GM06990 (cell line): ENCODE measurements around the gene GNAI3.

ENCODE experiments used
- DNase-seq: peaks from one replicate; pipeline ENCODE4 v3.0.0-alpha.2; 2011; ENCODE audit not compliant: insufficient read length; ENCODE audit errors: extremely low read depth
- H3K27me3 ChIP-seq: replicated peaks from 2 replicates; pipeline ENCODE4 v1.6.0; 2011; ENCODE audit warnings: low read length; ENCODE audit not compliant: control insufficient read depth, insufficient read depth
- H3K36me3 ChIP-seq: 2 replicates; pipeline ENCODE4 v1.5.1; 2011; ENCODE audit warnings: low read length; ENCODE audit not compliant: control insufficient read depth, insufficient read depth
- H3K4me3 ChIP-seq: replicated peaks from 2 replicates; pipeline ENCODE4 v1.5.1; 2011; ENCODE audit warnings: low read depth, mild to moderate bottlenecking, control low read depth, low read length
- CTCF ChIP-seq: IDR thresholded peaks from 2 replicates; pipeline ENCODE4 v1.5.1; 2011; ENCODE audit warnings: low read length, control low read depth, mild to moderate bottlenecking, inconsistent platforms; ENCODE audit not compliant: insufficient read depth, poor library complexity, severe bottlenecking

GNAI3 gene

GRCh38 chr1:109610609-109611307, 62.3 kb downstream of the GNAI3 start:
- no peak for TF ChIP-seq CTCF
- no peaks in the 10 kb centered on the region for H3K36me3 ChIP-seq
- DNase-seq, result no peak
- H3K4me3 ChIP-seq, result no peak overlapping the region
- H3K27me3 ChIP-seq, result no peaks in the 10 kb centered on the region

GRCh38 chr1:109611308-109611990, 63.0 kb downstream of the GNAI3 start:
- Histone ChIP-seq H3K4me3 (no peak overlapping the region), H3K27me3 (no peaks in the 10 kb centered on the region), H3K36me3 (no peaks in the 10 kb centered on the region)
- TF ChIP-seq CTCF, result no peak
- DNase-seq, result no peak

GRCh38 chr1:109613361-109614147, 65.1 kb downstream of the GNAI3 start:
- no peaks in the 10 kb centered on the region for H3K36me3 ChIP-seq
- DNase-seq, result no peak
- no peak for TF ChIP-seq CTCF
- no peaks in the 10 kb centered on the region for H3K27me3 ChIP-seq
- H3K4me3 ChIP-seq, result no peak overlapping the region

GRCh38 chr1:109615879-109616278, 67.5 kb downstream of the GNAI3 start:
- no peak overlapping the region for H3K4me3 ChIP-seq
- no peak for DNase-seq
- no peak for TF ChIP-seq CTCF

GRCh38 chr1:109616391-109616790, 68.0 kb downstream of the GNAI3 start:
- TF ChIP-seq CTCF, result no peak
- H3K36me3 ChIP-seq, result no peaks in the 10 kb centered on the region
- no peak for DNase-seq
- no peaks in the 10 kb centered on the region for H3K27me3 ChIP-seq
- no peak overlapping the region for H3K4me3 ChIP-seq

More at GRCh38 chr1:109615879-109616278, 67.5 kb downstream of the GNAI3 start:
- Histone ChIP-seq H3K27me3 (no peaks in the 10 kb centered on the region), H3K36me3 (no peaks in the 10 kb centered on the region)
